ENCODE data around the gene HOXA1.
"Not testable (repeated sequence)": the region's sequence is repeated elsewhere in the genome, so short reads cannot be mapped to it uniquely, and the experiment has no call there.

HOXA1 gene

GRCh38 chr7:27045972-27046371 is 49.8 kb downstream of the HOXA1 start:
- DNase-seq (ENCODE audit: low read depth): not testable (repeated sequence)

DNA sequence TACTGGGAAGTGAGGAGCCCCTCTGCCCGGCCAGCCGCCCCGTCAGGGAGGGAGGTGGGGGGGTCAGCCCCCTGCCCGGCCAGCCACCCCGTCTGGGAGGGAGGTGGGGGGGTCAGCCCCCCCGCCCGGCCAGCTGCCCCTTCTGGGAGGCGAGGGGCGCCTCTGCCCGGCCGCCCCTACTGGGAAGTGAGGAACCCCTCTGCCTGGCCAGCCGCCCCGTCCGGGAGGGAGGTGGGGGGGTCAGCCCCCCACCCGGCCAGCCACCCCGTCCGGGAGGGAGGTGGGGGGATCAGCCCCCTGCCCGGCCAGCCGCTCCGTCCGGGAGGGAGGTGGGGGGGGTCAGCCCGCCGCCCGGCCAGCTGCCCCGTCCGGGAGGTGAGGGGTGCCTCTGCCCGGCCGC is 50.7 kb downstream of the HOXA1 start:
- not testable (repeated sequence) for DNase-seq (ENCODE audit: low read depth)
